ENCODE data around the gene ZMAT5.
A peak's percentile ranks its signal among the peaks of the same experiment; 100 is the strongest.

The ZMAT5 gene

GRCh38 chr22:29722151-29722550 lies 44.7 kb downstream of the ZMAT5 start:
- Histone ChIP-seq H3K9me3 (no peaks in the 10 kb centered on the region), H3K36me3 (no peaks in the 10 kb centered on the region), H3K27ac (no peak overlapping the region), H3K27me3 (peaks cover 0 to 76% of the 10 kb centered on the region in 2 donors), H3K4me3 (no peak overlapping the region), H3K4me1 (peaks cover 0 to 18% (median 13%) of the 10 kb centered on the region in 4 donors)
- DNase-seq, result no peak
- intact Hi-C loops (cut with DNase I; ENCODE audit: low total_unique reads), result no loop called here
- no peak for TF ChIP-seq CTCF (IDR thresholded peaks at IDR 0.05)

DNA sequence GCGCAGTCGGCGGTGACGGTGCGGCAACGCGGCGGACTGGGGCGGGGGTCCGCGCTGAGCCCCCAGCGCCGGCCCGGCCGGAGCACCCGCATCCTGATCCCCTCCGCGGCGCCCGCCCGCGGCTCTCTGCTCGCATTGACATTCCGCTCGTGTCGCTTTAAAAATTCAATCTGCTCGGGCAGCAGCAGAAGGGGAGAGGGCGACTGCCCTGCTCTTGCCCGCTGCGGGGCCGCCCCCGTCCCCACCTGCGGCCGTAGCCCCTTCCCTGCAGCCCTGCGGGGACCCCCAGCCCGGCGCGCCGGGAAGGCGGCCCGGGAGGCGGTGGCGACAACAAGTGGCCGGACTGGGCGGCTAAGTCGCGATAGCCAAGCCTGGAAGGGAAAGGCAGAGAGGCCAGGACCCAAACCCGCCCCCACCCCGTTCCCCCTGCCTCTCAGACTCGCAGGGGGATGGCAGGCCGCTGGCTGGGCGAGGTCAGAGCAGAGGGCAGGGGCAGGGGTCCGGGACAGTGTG lies 45.9 kb downstream of the ZMAT5 start:
- Histone ChIP-seq H3K4me3 (peak overlapping the region in 1 of 2 donors; percentile 9), H3K36me3 (no peaks in the 10 kb centered on the region), H3K9me3 (no peaks in the 10 kb centered on the region), H3K27me3 (peaks cover 0 to 78% of the 10 kb centered on the region in 2 donors), H3K4me1 (peaks cover 0 to 18% (median 13%) of the 10 kb centered on the region in 4 donors), H3K27ac (no peak overlapping the region)
- TF ChIP-seq CTCF (IDR thresholded peaks at IDR 0.05), result no peak
- DNase-seq, result no peak
- intact Hi-C loops (cut with DNase I; ENCODE audit: low total_unique reads), result no loop called here

- Histone ChIP-seq H3K36me3 (no peaks in the 10 kb centered on the region), H3K27ac (no peak within 1 kb of the TSS), H3K9me3 (no peaks in the 10 kb centered on the region), H3K4me1 (peaks cover 0 to 18% (median 13%) of the 10 kb centered on the region in 4 donors), H3K27me3 (peaks cover 0 to 86% of the 10 kb centered on the region in 2 donors), H3K4me3 (peak within 1 kb of the TSS in 1 of 2 donors; percentile 9)
- intact Hi-C loops (cut with DNase I; ENCODE audit: low total_unique reads), result no loop called here
- TF ChIP-seq CTCF (IDR thresholded peaks at IDR 0.05), result no peak
- DNase-seq, result no peak
These were observed 46.7 kb downstream of the ZMAT5 start, which contains the start of gene CABP7 for GRCh38 chr22:29719899-29720645. Gene CABP7, plus strand, starts transcription at chr22:29720003. Its CDS starts 422 bp downstream, at chr22:29720425.

DNA sequence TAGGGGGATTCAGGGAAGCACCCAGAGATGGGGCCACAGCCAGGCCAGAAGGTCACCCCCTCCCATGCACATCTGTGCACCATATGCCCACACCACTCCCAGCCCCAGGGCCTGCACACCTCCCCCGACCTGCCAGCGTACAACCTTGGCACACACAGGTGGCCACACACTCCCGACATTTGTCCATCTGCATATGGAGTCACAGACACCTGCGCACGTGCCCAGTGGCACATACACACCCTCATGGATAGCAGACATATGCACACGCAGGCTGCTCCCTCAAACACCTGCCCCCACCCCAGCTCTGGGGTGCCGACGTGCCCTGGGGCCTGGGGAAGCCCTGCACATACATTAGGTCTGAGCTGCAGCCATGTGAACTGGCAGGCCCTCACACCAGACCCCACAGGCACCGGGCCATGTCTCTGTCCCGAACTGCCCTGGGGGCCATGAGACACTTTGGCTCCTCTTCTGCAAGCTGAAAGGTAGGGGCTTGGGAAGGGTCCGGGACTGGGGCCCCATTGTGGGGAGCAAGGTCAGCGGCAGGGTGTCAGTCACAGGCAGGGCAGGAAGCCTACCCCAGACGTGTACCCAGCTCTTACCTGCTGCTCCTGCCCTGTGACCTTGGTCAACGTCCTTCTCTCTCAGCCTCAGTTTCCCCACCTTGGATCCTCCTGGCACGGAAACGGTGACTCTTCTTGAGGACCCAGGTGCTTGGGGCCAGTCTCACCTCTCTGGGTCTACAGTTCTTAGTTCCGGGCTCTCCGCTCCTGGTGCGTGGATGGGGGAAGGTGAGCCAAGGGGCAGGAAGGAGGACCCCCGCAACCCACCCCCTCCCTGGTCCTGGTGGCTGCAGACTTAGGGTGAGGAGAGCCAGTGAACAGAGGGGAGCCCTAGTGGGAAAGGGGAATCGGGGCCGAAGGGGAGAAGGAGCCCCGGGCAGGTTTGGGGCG lies 47.6 kb downstream of the ZMAT5 start:
- intact Hi-C loops (cut with DNase I; ENCODE audit: low total_unique reads), result no loop called here

More for the DNA sequence above, 47.6 kb downstream of the ZMAT5 start:
- Histone ChIP-seq H3K27me3 (peaks cover 0 to 93% of the 10 kb centered on the region in 2 donors), H3K4me1 (peaks cover 0 to 18% (median 13%) of the 10 kb centered on the region in 4 donors), H3K9me3 (no peaks in the 10 kb centered on the region), H3K4me3 (peak overlapping the region in 1 of 2 donors; percentile 9), H3K36me3 (no peaks in the 10 kb centered on the region), H3K27ac (no peak overlapping the region)
- TF ChIP-seq CTCF (IDR thresholded peaks at IDR 0.05), result no peak
- no peak for DNase-seq
